Measurements from ENCODE around the gene STXBP5L. TPM values are rescaled to one million over a fixed set of nuclear protein-coding genes. Genes with fewer than 3 reads are reported as not detected.
"Not testable (repeated sequence)": the region's sequence is repeated elsewhere in the genome, so short reads cannot be mapped to it uniquely, and the experiment has no call there.

STXBP5L gene
- total RNA-seq, 2 donors from 2014 or later, result not detected

GRCh38 chr3:120931593-120931992, 23.6 kb downstream of the STXBP5L start:
- no peaks in the 10 kb centered on the region for H3K4me1 Mint-ChIP-seq
- no peak overlapping the region for H3K27ac Mint-ChIP-seq
- H3K36me3 Mint-ChIP-seq (ENCODE audit: low read depth), result no peaks in the 10 kb centered on the region
- H3K9me3 Mint-ChIP-seq, result no peaks in the 10 kb centered on the region
- peaks cover 4% of the 10 kb centered on the region for H3K27me3 Mint-ChIP-seq
- no peak overlapping the region for H3K4me3 Mint-ChIP-seq
- no peak for ATAC-seq (replicated peaks)

- H3K4me1 Mint-ChIP-seq, result no peaks in the 10 kb centered on the region
- no peak overlapping the region for H3K4me3 Mint-ChIP-seq
- no peaks in the 10 kb centered on the region for H3K9me3 Mint-ChIP-seq
- no peak overlapping the region for H3K27ac Mint-ChIP-seq
- no peaks in the 10 kb centered on the region for H3K27me3 Mint-ChIP-seq
- ATAC-seq (replicated peaks), result no peak
- no peaks in the 10 kb centered on the region for H3K36me3 Mint-ChIP-seq (ENCODE audit: low read depth)
Measured at GRCh38 chr3:120956143-120956542, 48.1 kb downstream of the STXBP5L start.

- Mint-ChIP-seq H3K9me3 (peaks cover 5% of the 10 kb centered on the region), H3K27ac (no peak overlapping the region), H3K4me3 (no peak overlapping the region), H3K36me3 (ENCODE audit: low read depth) (no peaks in the 10 kb centered on the region), H3K27me3 (no peaks in the 10 kb centered on the region), H3K4me1 (no peaks in the 10 kb centered on the region)
- no peak for ATAC-seq (replicated peaks)
Measured at GRCh38 chr3:120982608-120983320, 74.8 kb downstream of the STXBP5L start.

- Mint-ChIP-seq H3K27me3 (no peaks in the 10 kb centered on the region), H3K9me3 (peaks cover 5% of the 10 kb centered on the region), H3K4me1 (no peaks in the 10 kb centered on the region), H3K36me3 (ENCODE audit: low read depth) (no peaks in the 10 kb centered on the region), H3K27ac (no peak overlapping the region), H3K4me3 (no peak overlapping the region)
- ATAC-seq (replicated peaks), result no peak
Measured at GRCh38 chr3:120983321-120983665, 75.3 kb downstream of the STXBP5L start.

- no peaks in the 10 kb centered on the region for H3K36me3 Mint-ChIP-seq (ENCODE audit: low read depth)
- ATAC-seq (replicated peaks), result no peak
- peaks cover 7% of the 10 kb centered on the region for H3K9me3 Mint-ChIP-seq
- H3K4me3 Mint-ChIP-seq, result no peak overlapping the region
- no peaks in the 10 kb centered on the region for H3K27me3 Mint-ChIP-seq
- no peak overlapping the region for H3K27ac Mint-ChIP-seq
- H3K4me1 Mint-ChIP-seq, result no peaks in the 10 kb centered on the region
Measured at GRCh38 chr3:120983841-120984240, 75.8 kb downstream of the STXBP5L start.

- Mint-ChIP-seq H3K4me1 (no peaks in the 10 kb centered on the region), H3K27me3 (no peaks in the 10 kb centered on the region)
Measured at GRCh38 chr3:120985242-120985641, 77.2 kb downstream of the STXBP5L start.

GRCh38 chr3:120988994-120989393, 81.0 kb downstream of the STXBP5L start:
- Mint-ChIP-seq H3K4me3 (no peak overlapping the region), H3K27ac (no peak overlapping the region), H3K36me3 (ENCODE audit: low read depth) (no peaks in the 10 kb centered on the region), H3K27me3 (no peaks in the 10 kb centered on the region), H3K4me1 (no peaks in the 10 kb centered on the region), H3K9me3 (peaks cover 3% of the 10 kb centered on the region)
- ATAC-seq (replicated peaks), result no peak

More at GRCh38 chr3:120985242-120985641, 77.2 kb downstream of the STXBP5L start:
- Mint-ChIP-seq H3K27ac (no peak overlapping the region), H3K36me3 (ENCODE audit: low read depth) (no peaks in the 10 kb centered on the region), H3K9me3 (peaks cover 3% of the 10 kb centered on the region), H3K4me3 (no peak overlapping the region)
- ATAC-seq (replicated peaks), result no peak

GRCh38 chr3:121018917-121019321, 110.9 kb downstream of the STXBP5L start:
- Mint-ChIP-seq H3K27me3 (no peaks in the 10 kb centered on the region), H3K9me3 (peaks cover 8% of the 10 kb centered on the region), H3K4me3 (no peak overlapping the region), H3K4me1 (no peaks in the 10 kb centered on the region), H3K27ac (no peak overlapping the region), H3K36me3 (ENCODE audit: low read depth) (no peaks in the 10 kb centered on the region)
- ATAC-seq (replicated peaks), result no peak

GRCh38 chr3:121063628-121064027, 155.6 kb downstream of the STXBP5L start:
- ATAC-seq (replicated peaks), result no peak
- H3K27me3 Mint-ChIP-seq, result no peaks in the 10 kb centered on the region

GRCh38 chr3:121064121-121064520, 156.1 kb downstream of the STXBP5L start:
- Mint-ChIP-seq H3K27me3 (no peaks in the 10 kb centered on the region), H3K36me3 (ENCODE audit: low read depth) (no peaks in the 10 kb centered on the region), H3K9me3 (no peaks in the 10 kb centered on the region), H3K4me3 (no peak overlapping the region), H3K4me1 (no peaks in the 10 kb centered on the region), H3K27ac (no peak overlapping the region)
- no peak for ATAC-seq (replicated peaks)

More at GRCh38 chr3:121063628-121064027, 155.6 kb downstream of the STXBP5L start:
- no peaks in the 10 kb centered on the region for H3K36me3 Mint-ChIP-seq (ENCODE audit: low read depth)
- no peaks in the 10 kb centered on the region for H3K4me1 Mint-ChIP-seq
- H3K27ac Mint-ChIP-seq, result no peak overlapping the region
- H3K9me3 Mint-ChIP-seq, result no peaks in the 10 kb centered on the region
- no peak overlapping the region for H3K4me3 Mint-ChIP-seq

GRCh38 chr3:121072133-121072532, 164.1 kb downstream of the STXBP5L start:
- Mint-ChIP-seq H3K4me3 (no peak overlapping the region), H3K9me3 (no peaks in the 10 kb centered on the region), H3K27me3 (no peaks in the 10 kb centered on the region), H3K4me1 (no peaks in the 10 kb centered on the region), H3K27ac (no peak overlapping the region), H3K36me3 (ENCODE audit: low read depth) (no peaks in the 10 kb centered on the region)
- ATAC-seq (replicated peaks), result no peak

- ATAC-seq (replicated peaks), result no peak
- no peaks in the 10 kb centered on the region for H3K36me3 Mint-ChIP-seq (ENCODE audit: low read depth)
- H3K27ac Mint-ChIP-seq, result no peak overlapping the region
- no peak overlapping the region for H3K4me3 Mint-ChIP-seq
- no peaks in the 10 kb centered on the region for H3K9me3 Mint-ChIP-seq
- no peaks in the 10 kb centered on the region for H3K27me3 Mint-ChIP-seq
- H3K4me1 Mint-ChIP-seq, result no peaks in the 10 kb centered on the region
Measured at GRCh38 chr3:121073011-121073410, 165.0 kb downstream of the STXBP5L start.

GRCh38 chr3:121075191-121075590, 167.2 kb downstream of the STXBP5L start:
- H3K27me3 Mint-ChIP-seq, result no peaks in the 10 kb centered on the region
- H3K36me3 Mint-ChIP-seq (ENCODE audit: low read depth), result no peaks in the 10 kb centered on the region
- no peaks in the 10 kb centered on the region for H3K4me1 Mint-ChIP-seq
- no peak overlapping the region for H3K27ac Mint-ChIP-seq
- no peaks in the 10 kb centered on the region for H3K9me3 Mint-ChIP-seq
- ATAC-seq (replicated peaks), result no peak
- H3K4me3 Mint-ChIP-seq, result no peak overlapping the region

- ATAC-seq (replicated peaks); H3K27ac Mint-ChIP-seq; H3K9me3 Mint-ChIP-seq; H3K27me3 Mint-ChIP-seq; H3K4me1 Mint-ChIP-seq; H3K4me3 Mint-ChIP-seq; H3K36me3 Mint-ChIP-seq (ENCODE audit: low read depth): not testable (repeated sequence)
Measured at GRCh38 chr3:121078378-121079101, 170.5 kb downstream of the STXBP5L start.

GRCh38 chr3:121096953-121097352, 188.9 kb downstream of the STXBP5L start:
- no peaks in the 10 kb centered on the region for H3K4me1 Mint-ChIP-seq
- no peak overlapping the region for H3K27ac Mint-ChIP-seq
- peaks cover 4% of the 10 kb centered on the region for H3K9me3 Mint-ChIP-seq
- H3K36me3 Mint-ChIP-seq (ENCODE audit: low read depth), result no peaks in the 10 kb centered on the region
- no peak for ATAC-seq (replicated peaks)
- H3K4me3 Mint-ChIP-seq, result no peak overlapping the region
- no peaks in the 10 kb centered on the region for H3K27me3 Mint-ChIP-seq

Measured in activated T-helper 17 cell treated with anti-CD3 and anti-CD28 coated beads, Interleukin-2, amount 50 U/mL, for 72 hours (primary cell).